ENCODE results near the gene RBL1.

- TF ChIP-seq CTCF (IDR thresholded peaks at IDR 0.05; ENCODE audit: poor library complexity, severe bottlenecking) = no peak
- no peak for TF ChIP-seq POLR2AphosphoS5 (IDR thresholded peaks at IDR 0.05)
- TF ChIP-seq EZH2 (IDR thresholded peaks at IDR 0.05; ENCODE audit: borderline replicate concordance, insufficient read depth, low read length, poor library complexity, severe bottlenecking) = no peak
- TF ChIP-seq REST (IDR thresholded peaks at IDR 0.05; ENCODE audit: borderline replicate concordance) = no peak
- TF ChIP-seq RAD21 (conservative IDR thresholded peaks at IDR 0.05) = no peak
Observed at GRCh38 chr20:36959242-36959641, 136.6 kb downstream of the RBL1 start.

Data from neural cell (in vitro differentiated cells).